B cell (primary cell): ENCODE results near the gene ARRDC5. TPM values are rescaled to one million over a fixed set of nuclear protein-coding genes. Genes with fewer than 3 reads are reported as not detected.
"Not testable (repeated sequence)": the region's sequence is repeated elsewhere in the genome, so short reads cannot be mapped to it uniquely, and the experiment has no call there.

Experiments used
- ATAC-seq: fragments of 200-7000 bp; cut with Tn5 transposase; one replicate; pipeline ENCODE4 v1.10.0; 2021; ENCODE audit warnings: low read depth, mild to moderate bottlenecking, moderate number of reproducible peaks, moderate library complexity
- CTCF ChIA-PET: fragments of 350-600 bp; sonication (Branson Sonifier 250); formaldehyde crosslinking; loops from one replicate; lab custom pipeline; 2021; ENCODE audit warnings: antibody characterized with exemption, inconsistent platforms; lab: Charles Lee
- POLR2A ChIA-PET: fragments of 350-600 bp; sonication (Branson Sonifier 250); formaldehyde crosslinking; loops from one replicate; lab custom pipeline; 2021; ENCODE audit warnings: antibody characterized with exemption; lab: Charles Lee
- DNase-seq: peaks from one replicate; pipeline ENCODE4 v3.0.0; 2013
- H2AFZ ChIP-seq: 2 replicates; pipeline ENCODE4 v1.6.1; 2012; ENCODE audit warnings: mild to moderate bottlenecking, low read depth, low read length; ENCODE audit not compliant: insufficient read depth, poor library complexity, severe bottlenecking
- H3K27ac ChIP-seq, 2 donors: 1 replicate in 1 of 2; 2 replicates in 1 of 2; pipeline ENCODE4 v1.5.1; 2012 to 2013; ENCODE audit warnings: low read length in 2 of 2, mild to moderate bottlenecking in 2 of 2, moderate library complexity in 1 of 2
- H3K27me3 ChIP-seq, 4 experiments: fragments of 200-600 bp in 1 of 4; sonication (generic) in 1 of 4; replicated peaks in 1 of 4; 1 replicate in 2 of 4; 2 replicates in 2 of 4; pipeline versions ENCODE4 v1.6.1 to v1.7.0; 2013 to 2016; ENCODE audit warnings: low read length in 3 of 4, mild to moderate bottlenecking in 2 of 4, mixed read lengths in 1 of 4, moderate library complexity in 1 of 4; ENCODE audit not compliant: insufficient read depth in 4 of 4, control insufficient read depth in 3 of 4; ENCODE audit errors: control extremely low read depth in 1 of 4
- H3K36me3 ChIP-seq, 2 experiments: replicated peaks in 1 of 2; 1 replicate in 1 of 2; 2 replicates in 1 of 2; pipeline versions ENCODE4 v1.6.1 to v1.7.1; 2013; ENCODE audit warnings: low read length in 1 of 2; ENCODE audit not compliant: insufficient read depth in 2 of 2, control insufficient read depth in 1 of 2; ENCODE audit errors: control extremely low read depth in 1 of 2, extremely low read depth in 1 of 2
- H3K4me1 ChIP-seq, 2 donors: fragments of 200-600 bp in 1 of 2; sonication (generic) in 1 of 2; 1 replicate in 1 of 2; 2 replicates in 1 of 2; pipeline versions ENCODE4 v1.5.1 to v1.6.1; 2013 to 2017; ENCODE audit warnings: low read length in 2 of 2; ENCODE audit not compliant: control insufficient read depth in 2 of 2, insufficient read depth in 2 of 2
- H3K4me2 ChIP-seq: replicated peaks from 2 replicates; pipeline ENCODE3; 2012; ENCODE audit warnings: mild to moderate bottlenecking, low read depth, low read length; ENCODE audit not compliant: poor library complexity, severe bottlenecking
- H3K4me3 ChIP-seq, 5 experiments: fragments of 200-600 bp in 1 of 5; sonication (generic) in 1 of 5; 1 replicate in 3 of 5; 2 replicates in 2 of 5; pipeline versions ENCODE4 v1.5.1 to v1.7.0; 2011 to 2016; ENCODE audit warnings: low read length in 4 of 5, mild to moderate bottlenecking in 4 of 5, low read depth in 2 of 5, control low read depth in 1 of 5, moderate library complexity in 1 of 5; ENCODE audit not compliant: insufficient read depth in 1 of 5; ENCODE audit errors: control extremely low read depth in 1 of 5, extremely low read depth in 1 of 5
- H3K79me2 ChIP-seq: fragments of 200-600 bp; sonication (generic); one replicate; pipeline ENCODE4 v1.6.0; 2016; ENCODE audit warnings: low read length; ENCODE audit not compliant: control insufficient read depth, insufficient read depth
- H3K9ac ChIP-seq: fragments of 200-600 bp; sonication (generic); 2 replicates; pipeline ENCODE4 v1.6.1; 2017; ENCODE audit warnings: mild to moderate bottlenecking, low read length, moderate library complexity
- H3K9me3 ChIP-seq, 3 donors: one replicate each; pipeline versions ENCODE4 v1.6.1 to v1.7.1; 2013; ENCODE audit warnings: low read length in 2 of 3; ENCODE audit not compliant: control insufficient read depth in 2 of 3, insufficient read depth in 1 of 3; ENCODE audit errors: control extremely low read depth in 1 of 3
- H4K20me1 ChIP-seq: 2 replicates; pipeline ENCODE4 v1.6.0; 2012; ENCODE audit warnings: mild to moderate bottlenecking, low read length; ENCODE audit not compliant: insufficient read depth, control insufficient read depth, poor library complexity, severe bottlenecking
- H3K27ac Mint-ChIP-seq: one replicate; pipeline ENCODE4 v1.8.0; 2021; ENCODE audit warnings: mixed read lengths
- H3K27me3 Mint-ChIP-seq: one replicate; pipeline ENCODE4 v1.8.0; 2021; ENCODE audit warnings: mixed read lengths
- H3K4me1 Mint-ChIP-seq: one replicate; pipeline ENCODE4 v1.8.0; 2021; ENCODE audit warnings: mixed read lengths
- H3K4me3 Mint-ChIP-seq: one replicate; pipeline ENCODE4 v1.8.0; 2021; ENCODE audit warnings: mixed read lengths
- H3K9me3 Mint-ChIP-seq: one replicate; pipeline ENCODE4 v1.8.0; 2022; ENCODE audit warnings: mixed read lengths; ENCODE audit not compliant: insufficient read depth
- EZH2 ChIP-seq: IDR thresholded peaks from 2 replicates; pipeline ENCODE4 v1.6.1; 2012; ENCODE audit warnings: borderline replicate concordance, low read depth, mild to moderate bottlenecking, moderate library complexity, low read length; ENCODE audit not compliant: insufficient read depth, poor library complexity, severe bottlenecking
- WGBS: methylation state at CpG from one replicate; pipeline ENCODE4 v1.1.5; 2013; ENCODE audit warnings: missing lambda C conversion rate; ENCODE audit not compliant: insufficient coverage; 5-methylcytosine and 5-hydroxymethylcytosine counted together
- intact Hi-C: fragments of 100-400 bp; cut with micrococcal nuclease; formaldehyde crosslinking; loops from one replicate; pipeline ENCODE4 v1.10.0; 2022
- polyA plus RNA-seq: library from polyadenylated mRNA; depleted of rRNA; stranded (reverse); fragments of >200 nt; gene quantifications from 2 replicates; pipeline ENCODE4 v1.2.3, GENCODE V29; 2012
- total RNA-seq, 2 donors: library from RNA; stranded (reverse); fragments of 120-200 nt in 1 of 2; gene quantifications; 1 replicate in 1 of 2; 2 replicates in 1 of 2; pipeline versions ENCODE4 v1.2.3 to v1.2.4, GENCODE V29; 2013 to 2022
- TF ChIP-seq, protein P1 (sequence below): fragments of 200-600 bp; IDR thresholded peaks from one replicate; pipeline ENCODE4 v1.8.0; 2022; ENCODE audit warnings: antibody characterized with exemption, mild to moderate bottlenecking

ARRDC5 gene
- total and polyA plus RNA-seq, 2 donors (not counting 1 experiment from before 2014, with no cell fraction given) = 10.2 to 13.2 TPM

DNA sequence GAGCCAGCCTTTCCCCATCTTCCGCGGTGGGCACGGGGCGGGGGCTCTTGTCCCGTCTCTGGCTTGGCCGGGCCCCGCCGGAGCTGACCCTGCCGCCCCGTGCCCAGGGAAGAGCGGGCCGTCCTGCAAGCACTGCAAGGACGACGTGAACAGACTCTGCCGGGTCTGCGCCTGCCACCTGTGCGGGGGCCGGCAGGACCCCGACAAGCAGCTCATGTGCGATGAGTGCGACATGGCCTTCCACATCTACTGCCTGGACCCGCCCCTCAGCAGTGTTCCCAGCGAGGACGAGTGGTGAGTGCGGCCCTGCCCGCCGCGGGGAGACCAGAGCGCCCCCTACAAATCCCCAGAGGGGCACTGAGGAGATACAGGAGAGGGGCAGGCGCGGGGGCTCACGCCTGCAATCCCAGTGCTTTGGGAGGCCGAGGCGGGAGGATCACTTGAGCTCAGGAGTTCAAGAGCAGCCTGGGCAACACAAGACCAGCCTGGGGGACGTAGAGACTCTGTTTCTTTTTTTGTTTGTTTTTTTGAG, 39.0 kb upstream of the ARRDC5 start:
- H2AFZ ChIP-seq, H3K9me3 ChIP-seq, H3K4me3 ChIP-seq, H3K4me2 ChIP-seq, H3K4me1 ChIP-seq, H3K4me3 Mint-ChIP-seq, H3K27ac ChIP-seq, DNase-seq, H3K27me3 Mint-ChIP-seq, H3K79me2 ChIP-seq, ATAC-seq, H3K4me1 Mint-ChIP-seq, H3K9ac ChIP-seq, H3K27me3 ChIP-seq, intact Hi-C loops, H3K27ac Mint-ChIP-seq, POLR2A ChIA-PET, H3K36me3 ChIP-seq, H4K20me1 ChIP-seq, H3K9me3 Mint-ChIP-seq: not testable (repeated sequence)
- WGBS = over 99% methylated on average over 29 of the region's 35 CpGs
- CTCF ChIA-PET = interaction anchor here (1.9 kb wide), 1 partner anchor 89 kb away, joined by 11 read pairs; no protein-coding TSS in a partner anchor

DNA sequence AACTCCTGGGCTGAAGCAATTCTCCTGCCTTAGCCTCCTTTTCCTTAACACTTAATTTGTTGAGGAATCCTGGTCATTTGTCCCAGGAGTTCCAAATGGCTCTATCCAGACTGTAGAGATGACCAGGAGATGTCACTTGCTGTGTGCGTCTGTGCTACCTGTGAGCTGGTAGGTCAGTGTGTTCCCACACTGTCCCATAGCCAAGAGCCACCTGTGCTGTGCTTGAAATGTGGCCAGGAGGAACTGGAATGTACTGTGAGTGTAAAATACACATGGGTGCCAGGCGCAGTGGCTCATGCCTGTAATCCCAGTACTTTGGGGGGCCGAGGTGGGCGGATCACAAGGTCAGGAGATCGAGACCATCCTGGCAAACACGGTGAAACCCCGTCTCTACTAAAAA, 36.8 kb upstream of the ARRDC5 start:
- Histone ChIP-seq H3K4me3 (no peak overlapping the region), H3K79me2 (no peaks in the 10 kb centered on the region), H3K36me3 (no peaks in the 10 kb centered on the region), H3K9ac (no peak overlapping the region), H3K9me3 (no peaks in the 10 kb centered on the region), H3K27me3 (no peaks in the 10 kb centered on the region), H3K4me1 (no peaks in the 10 kb centered on the region), H2AFZ (no peak overlapping the region), H4K20me1 (no peaks in the 10 kb centered on the region), H3K27ac (no peak overlapping the region), H3K4me2 (no peak overlapping the region)
- DNase-seq (no peak), ATAC-seq (no peak)
- ChIA-PET POLR2A (interaction anchor here (0.7 kb wide), 1 partner anchor 994 kb away, joined by 8 read pairs; no protein-coding TSS in a partner anchor), CTCF (no interaction called here)
- TF ChIP-seq EZH2 = no peak
- TF ChIP-seq, protein P1, sequence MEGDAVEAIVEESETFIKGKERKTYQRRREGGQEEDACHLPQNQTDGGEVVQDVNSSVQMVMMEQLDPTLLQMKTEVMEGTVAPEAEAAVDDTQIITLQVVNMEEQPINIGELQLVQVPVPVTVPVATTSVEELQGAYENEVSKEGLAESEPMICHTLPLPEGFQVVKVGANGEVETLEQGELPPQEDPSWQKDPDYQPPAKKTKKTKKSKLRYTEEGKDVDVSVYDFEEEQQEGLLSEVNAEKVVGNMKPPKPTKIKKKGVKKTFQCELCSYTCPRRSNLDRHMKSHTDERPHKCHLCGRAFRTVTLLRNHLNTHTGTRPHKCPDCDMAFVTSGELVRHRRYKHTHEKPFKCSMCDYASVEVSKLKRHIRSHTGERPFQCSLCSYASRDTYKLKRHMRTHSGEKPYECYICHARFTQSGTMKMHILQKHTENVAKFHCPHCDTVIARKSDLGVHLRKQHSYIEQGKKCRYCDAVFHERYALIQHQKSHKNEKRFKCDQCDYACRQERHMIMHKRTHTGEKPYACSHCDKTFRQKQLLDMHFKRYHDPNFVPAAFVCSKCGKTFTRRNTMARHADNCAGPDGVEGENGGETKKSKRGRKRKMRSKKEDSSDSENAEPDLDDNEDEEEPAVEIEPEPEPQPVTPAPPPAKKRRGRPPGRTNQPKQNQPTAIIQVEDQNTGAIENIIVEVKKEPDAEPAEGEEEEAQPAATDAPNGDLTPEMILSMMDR = no peak
- Mint-ChIP-seq H3K27ac (no peak overlapping the region), H3K4me1 (no peaks in the 10 kb centered on the region), H3K4me3 (no peak overlapping the region), H3K27me3 (no peaks in the 10 kb centered on the region), H3K9me3 (no peaks in the 10 kb centered on the region)
- 100% methylated on average over 1 of the region's 7 CpGs for WGBS
- intact Hi-C loops = no loop called here

DNA sequence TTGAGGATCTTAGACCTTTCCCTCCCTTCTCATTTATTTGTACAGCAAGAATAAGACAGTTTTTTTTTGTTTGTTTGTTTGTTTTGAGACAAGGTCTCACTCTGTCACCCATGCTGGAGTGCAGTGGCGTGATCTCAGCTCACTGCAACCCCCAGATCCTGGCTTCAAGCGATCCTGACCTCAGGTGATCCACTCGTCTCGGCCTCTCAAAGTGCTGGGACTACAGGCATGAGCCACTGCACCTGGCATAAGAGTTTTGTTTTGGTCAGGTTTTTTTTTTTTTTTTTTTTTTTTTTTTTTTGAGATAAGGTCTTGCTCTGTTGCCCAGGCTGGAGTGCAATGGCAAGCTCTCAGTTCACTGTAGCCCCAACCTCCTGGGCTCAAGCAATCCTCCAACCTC, 35.8 kb upstream of the ARRDC5 start:
- H3K36me3 ChIP-seq, H3K4me2 ChIP-seq, ATAC-seq, H2AFZ ChIP-seq, H3K9me3 Mint-ChIP-seq, H3K27ac ChIP-seq, H3K79me2 ChIP-seq, H3K4me3 Mint-ChIP-seq, H3K27me3 ChIP-seq, H3K27ac Mint-ChIP-seq, H3K27me3 Mint-ChIP-seq, DNase-seq, intact Hi-C loops, H3K9ac ChIP-seq, H3K4me3 ChIP-seq, H3K4me1 ChIP-seq, H4K20me1 ChIP-seq, H3K4me1 Mint-ChIP-seq, H3K9me3 ChIP-seq: not testable (repeated sequence)
- POLR2A ChIA-PET = interaction anchor here (0.7 kb wide), 1 partner anchor 22 kb away, joined by 3 read pairs; no protein-coding TSS in a partner anchor
- CTCF ChIA-PET = interaction anchor here (1.1 kb wide), 2 partner anchors 65 to 100 kb away, joined by 3 to 5 read pairs; no protein-coding TSS in a partner anchor
- WGBS = 94% methylated on average over 2 of the region's 4 CpGs
